ENCODE results near the gene C6orf132. TPM values are rescaled to one million over a fixed set of nuclear protein-coding genes. Genes with fewer than 3 reads are reported as not detected.

The C6orf132 gene
- total RNA-seq, 1 donor from 2014 or later: 5.3 TPM

GRCh38 chr6:42073287-42073686 is 69.1 kb downstream of the C6orf132 start:
- H3K9me3 ChIP-seq (ENCODE audit: insufficient read depth, low read depth, low read length): no peaks in the 10 kb centered on the region
- peaks cover 6% of the 10 kb centered on the region for H4K20me1 ChIP-seq (ENCODE audit: insufficient read depth, low read length)
- Mint-ChIP-seq H3K27ac (ENCODE audit: unreplicated experiment) (peak overlapping the region; percentile 13), H3K9me3 (ENCODE audit: unreplicated experiment) (no peaks in the 10 kb centered on the region), H3K36me3 (ENCODE audit: low read depth, unreplicated experiment) (peaks cover 18% of the 10 kb centered on the region), H3K4me3 (ENCODE audit: unreplicated experiment) (no peak overlapping the region), H3K27me3 (ENCODE audit: low read depth, unreplicated experiment) (no peaks in the 10 kb centered on the region), H3K4me1 (ENCODE audit: low read depth, unreplicated experiment) (no peaks in the 10 kb centered on the region)
- H3K27me3 ChIP-seq (ENCODE audit: insufficient read depth, low read length): no peaks in the 10 kb centered on the region
- no peaks in the 10 kb centered on the region for H3K4me1 ChIP-seq (ENCODE audit: insufficient read depth, low read length)
- H3K36me3 ChIP-seq (ENCODE audit: insufficient read depth, low read length): peaks cover 16% of the 10 kb centered on the region
- no peak overlapping the region for H3K4me3 ChIP-seq (ENCODE audit: insufficient read depth, low read depth, low read length)
- H3K27ac ChIP-seq (ENCODE audit: low read depth, low read length): no peak overlapping the region
- no peak overlapping the region for H3K9ac ChIP-seq (ENCODE audit: low read length)
- no peak for TF ChIP-seq CTCF (IDR thresholded peaks at IDR 0.05; ENCODE audit: insufficient read depth, low read depth, low read length)
- TF ChIP-seq EZH2 (IDR thresholded peaks at IDR 0.05; ENCODE audit: insufficient read depth, low read length): no peak
- H3K4me2 ChIP-seq (ENCODE audit: low read length): no peak overlapping the region
- FAIRE-seq (no peak), DNase-seq (ENCODE audit: low read depth) (no peak)
- H2AFZ ChIP-seq (ENCODE audit: low read depth, low read length): no peak overlapping the region
- no peaks in the 10 kb centered on the region for H3K79me2 ChIP-seq (ENCODE audit: insufficient read depth, low read length)

- Mint-ChIP-seq H3K4me1 (ENCODE audit: low read depth, unreplicated experiment) (no peaks in the 10 kb centered on the region), H3K9me3 (ENCODE audit: unreplicated experiment) (no peaks in the 10 kb centered on the region), H3K36me3 (ENCODE audit: low read depth, unreplicated experiment) (peaks cover 11% of the 10 kb centered on the region), H3K27ac (ENCODE audit: unreplicated experiment) (no peak overlapping the region), H3K27me3 (ENCODE audit: low read depth, unreplicated experiment) (no peaks in the 10 kb centered on the region), H3K4me3 (ENCODE audit: unreplicated experiment) (no peak overlapping the region)
- no peaks in the 10 kb centered on the region for H3K79me2 ChIP-seq (ENCODE audit: insufficient read depth, low read length)
- FAIRE-seq (no peak), DNase-seq (ENCODE audit: low read depth) (no peak)
- H3K4me1 ChIP-seq (ENCODE audit: insufficient read depth, low read length): no peaks in the 10 kb centered on the region
- TF ChIP-seq EZH2 (IDR thresholded peaks at IDR 0.05; ENCODE audit: insufficient read depth, low read length) (no peak), CTCF (IDR thresholded peaks at IDR 0.05; ENCODE audit: insufficient read depth, low read depth, low read length) (no peak)
- no peaks in the 10 kb centered on the region for H3K27me3 ChIP-seq (ENCODE audit: insufficient read depth, low read length)
- no peak overlapping the region for H3K4me3 ChIP-seq (ENCODE audit: insufficient read depth, low read depth, low read length)
- H3K27ac ChIP-seq (ENCODE audit: low read depth, low read length): no peak overlapping the region
- no peaks in the 10 kb centered on the region for H3K9me3 ChIP-seq (ENCODE audit: insufficient read depth, low read depth, low read length)
- H4K20me1 ChIP-seq (ENCODE audit: insufficient read depth, low read length): peaks cover 6% of the 10 kb centered on the region
- H3K36me3 ChIP-seq (ENCODE audit: insufficient read depth, low read length): peaks cover 23% of the 10 kb centered on the region
- no peak overlapping the region for H3K4me2 ChIP-seq (ENCODE audit: low read length)
- H2AFZ ChIP-seq (ENCODE audit: low read depth, low read length): no peak overlapping the region
- no peak overlapping the region for H3K9ac ChIP-seq (ENCODE audit: low read length)
These were observed 70.4 kb downstream of the C6orf132 start for GRCh38 chr6:42071881-42072583.

GRCh38 chr6:42068872-42069522 is 73.4 kb downstream of the C6orf132 start:
- peaks cover 32% of the 10 kb centered on the region for H3K36me3 ChIP-seq (ENCODE audit: insufficient read depth, low read length)
- H3K4me3 ChIP-seq (ENCODE audit: insufficient read depth, low read depth, low read length): no peak overlapping the region
- Mint-ChIP-seq H3K4me1 (ENCODE audit: low read depth, unreplicated experiment) (no peaks in the 10 kb centered on the region), H3K27me3 (ENCODE audit: low read depth, unreplicated experiment) (no peaks in the 10 kb centered on the region), H3K36me3 (ENCODE audit: low read depth, unreplicated experiment) (peaks cover 18% of the 10 kb centered on the region), H3K9me3 (ENCODE audit: unreplicated experiment) (no peaks in the 10 kb centered on the region), H3K27ac (ENCODE audit: unreplicated experiment) (no peak overlapping the region), H3K4me3 (ENCODE audit: unreplicated experiment) (no peak overlapping the region)
- H3K27me3 ChIP-seq (ENCODE audit: insufficient read depth, low read length): no peaks in the 10 kb centered on the region
- H3K9ac ChIP-seq (ENCODE audit: low read length): no peak overlapping the region
- H3K27ac ChIP-seq (ENCODE audit: low read depth, low read length): no peak overlapping the region
- H3K79me2 ChIP-seq (ENCODE audit: insufficient read depth, low read length): no peaks in the 10 kb centered on the region
- H4K20me1 ChIP-seq (ENCODE audit: insufficient read depth, low read length): no peaks in the 10 kb centered on the region
- DNase-seq (ENCODE audit: low read depth) (no peak), FAIRE-seq (no peak)
- no peaks in the 10 kb centered on the region for H3K9me3 ChIP-seq (ENCODE audit: insufficient read depth, low read depth, low read length)
- no peak overlapping the region for H3K4me2 ChIP-seq (ENCODE audit: low read length)
- H3K4me1 ChIP-seq (ENCODE audit: insufficient read depth, low read length): no peaks in the 10 kb centered on the region
- no peak overlapping the region for H2AFZ ChIP-seq (ENCODE audit: low read depth, low read length)
- no peak for TF ChIP-seq EZH2 (IDR thresholded peaks at IDR 0.05; ENCODE audit: insufficient read depth, low read length)

Measured in astrocyte (in vitro differentiated cells and primary cell).